Measurements from ENCODE around the gene SDS. TPM values are rescaled to one million over a fixed set of nuclear protein-coding genes. Genes with fewer than 3 reads are reported as not detected.

Gene SDS
- total RNA-seq, 2 donors from 2014 or later: 0.76 to 4.7 TPM

GRCh38 chr12:113428482-113428881 lies 24.8 kb upstream of the SDS start:
- DNase-seq: no peak
- intact Hi-C loops (cut with DNase I, micrococcal nuclease): loop anchor here in 1 of 2 donors (5.0 kb wide), 1 partner anchor 116 kb away; no protein-coding TSS in a partner anchor
- no peak for ATAC-seq

- ATAC-seq: no peak
- DNase-seq: no peak
- intact Hi-C loops (cut with DNase I, micrococcal nuclease): loop anchor here in 1 of 2 donors (5.0 kb wide), 1 partner anchor 116 kb away; no protein-coding TSS in a partner anchor
Observed at GRCh38 chr12:113427882-113428281, 24.2 kb upstream of the SDS start.

GRCh38 chr12:113425960-113426453 lies 22.3 kb upstream of the SDS start:
- intact Hi-C loops (cut with DNase I, micrococcal nuclease): loop anchor here in 1 of 2 donors (5.0 kb wide), 1 partner anchor 114 kb away; no protein-coding TSS in a partner anchor
- DNase-seq (no peak), ATAC-seq (no peak)

- intact Hi-C loops (cut with DNase I, micrococcal nuclease): loop anchor here in 1 of 2 donors (5.0 kb wide), 1 partner anchor 113 kb away; no protein-coding TSS in a partner anchor
- ATAC-seq (peak; percentile 44), DNase-seq (peak in 1 of 2 donors; percentile 63)
Observed at GRCh38 chr12:113424915-113425823, 21.5 kb upstream of the SDS start.

- ATAC-seq: no peak
- DNase-seq: no peak
- intact Hi-C loops (cut with DNase I, micrococcal nuclease): no loop called here
Observed at GRCh38 chr12:113424456-113424855, 20.8 kb upstream of the SDS start.

GRCh38 chr12:113422886-113423669 lies 19.4 kb upstream of the SDS start:
- ATAC-seq (peak; percentile 7), DNase-seq (no peak)
- intact Hi-C loops (cut with DNase I, micrococcal nuclease): no loop called here

GRCh38 chr12:113422030-113422885 lies 18.6 kb upstream of the SDS start, which contains the start of gene SDSL:
Gene SDSL (plus strand): TSS chr12:113422380. CDS start chr12:113427983, 5,603 bp downstream.
- ATAC-seq: peak; percentile 97
- intact Hi-C loops (cut with DNase I, micrococcal nuclease): no loop called here
- DNase-seq: peak; percentile 75 to 77

GRCh38 chr12:113420996-113421595 lies 17.4 kb upstream of the SDS start:
- DNase-seq (no peak), ATAC-seq (no peak)
- intact Hi-C loops (cut with DNase I, micrococcal nuclease): no loop called here

GRCh38 chr12:113418213-113418879 lies 14.7 kb upstream of the SDS start:
- ATAC-seq: no peak
- DNase-seq: no peak
- intact Hi-C loops (cut with DNase I, micrococcal nuclease): no loop called here

- intact Hi-C loops (cut with DNase I, micrococcal nuclease): no loop called here
- ATAC-seq: no peak
- no peak for DNase-seq
Observed at GRCh38 chr12:113416091-113416754, 12.5 kb upstream of the SDS start.

- DNase-seq (no peak), ATAC-seq (no peak)
- intact Hi-C loops (cut with DNase I, micrococcal nuclease): no loop called here
Observed at GRCh38 chr12:113414519-113415038, 10.9 kb upstream of the SDS start.

GRCh38 chr12:113413488-113413939 lies 9.8 kb upstream of the SDS start:
- ATAC-seq (no peak), DNase-seq (no peak)
- intact Hi-C loops (cut with DNase I, micrococcal nuclease): no loop called here

GRCh38 chr12:113409462-113410124 lies 5.9 kb upstream of the SDS start:
- intact Hi-C loops (cut with DNase I, micrococcal nuclease): no loop called here

GRCh38 chr12:113408756-113409298 lies 5.1 kb upstream of the SDS start:
- ATAC-seq: no peak
- no peak for DNase-seq
- intact Hi-C loops (cut with DNase I, micrococcal nuclease): no loop called here

More at GRCh38 chr12:113409462-113410124, 5.9 kb upstream of the SDS start:
- DNase-seq (no peak), ATAC-seq (no peak)

GRCh38 chr12:113407931-113408600 lies 4.4 kb upstream of the SDS start:
- intact Hi-C loops (cut with DNase I, micrococcal nuclease): no loop called here

More at GRCh38 chr12:113407931-113408600, 4.4 kb upstream of the SDS start:
- no peak for ATAC-seq
- DNase-seq: no peak

Data from left colon (tissue), 2 donors.